H1 (cell line): ENCODE results near the gene NELL1. TPM values are rescaled to one million over a fixed set of nuclear protein-coding genes. Genes with fewer than 3 reads are reported as not detected.

Experiments used
- CTCF ChIA-PET: fragments of 300-600 bp; sonication (Branson Sonifier 250); formaldehyde crosslinking; loops from one replicate; lab custom pipeline; 2021; ENCODE audit not compliant: partially characterized antibody; lab: Charles Lee
- POLR2A ChIA-PET: fragments of 300-600 bp; sonication (Branson Sonifier 250); formaldehyde crosslinking; loops from one replicate; lab custom pipeline; 2021; ENCODE audit warnings: inconsistent platforms; ENCODE audit not compliant: partially characterized antibody; lab: Charles Lee
- DNase-seq, 2 experiments: peaks; one replicate each; pipeline versions ENCODE4 v3.0.0 to v3.0.0-alpha.2; 2010 to 2022; ENCODE audit warnings: low spot score in 2 of 2, low read depth in 1 of 2, mixed read lengths in 1 of 2
- FAIRE-seq: peaks from 2 replicates; lab custom pipeline; 2011; peaks lifted over from hg19 to GRCh38; lab: Jason Lieb, UNC
- H2AFZ ChIP-seq: 2 replicates; pipeline ENCODE4 v1.8.1; 2012; ENCODE audit warnings: low read length, inconsistent platforms
- H2AK5ac ChIP-seq: 2 replicates; pipeline ENCODE4 v1.6.1; 2013; ENCODE audit warnings: low read depth, low read length
- H2BK120ac ChIP-seq: replicated peaks from 2 replicates; pipeline ENCODE3; 2013; ENCODE audit warnings: low read depth, low read length, inconsistent platforms
- H2BK12ac ChIP-seq: 2 replicates; pipeline ENCODE4 v1.6.1; 2013; ENCODE audit warnings: low read depth, low read length
- H2BK15ac ChIP-seq: 2 replicates; pipeline ENCODE4 v1.6.1; 2013; ENCODE audit warnings: low read length
- H2BK20ac ChIP-seq: 2 replicates; pipeline ENCODE4 v1.6.1; 2013; ENCODE audit warnings: low read length
- H2BK5ac ChIP-seq: 2 replicates; pipeline ENCODE4 v1.6.1; 2013; ENCODE audit warnings: low read depth, low read length
- H3K14ac ChIP-seq: 2 replicates; pipeline ENCODE4 v1.6.1; 2013; ENCODE audit warnings: inconsistent platforms; ENCODE audit not compliant: insufficient read length
- H3K18ac ChIP-seq: 2 replicates; pipeline ENCODE4 v1.6.1; 2013; ENCODE audit warnings: low read length; ENCODE audit errors: extremely low read depth
- H3K23ac ChIP-seq: 2 replicates; pipeline ENCODE4 v1.6.1; 2013; ENCODE audit warnings: inconsistent platforms; ENCODE audit not compliant: insufficient read length
- H3K23me2 ChIP-seq: 2 replicates; pipeline ENCODE4 v1.6.1; 2013; ENCODE audit warnings: low read depth, low read length
- H3K27ac ChIP-seq: 2 replicates; pipeline ENCODE4 v1.6.1; 2011; ENCODE audit warnings: low read depth, low read length, inconsistent platforms
- H3K27me3 ChIP-seq, 4 experiments: replicated peaks in 1 of 4; 1 replicate in 1 of 4; 2 replicates in 3 of 4; pipeline versions ENCODE4 v1.6.1 to v1.8.1; 2011 to 2013; ENCODE audit warnings: low read length in 3 of 4, mild to moderate bottlenecking in 3 of 4, inconsistent platforms in 2 of 4, mixed read lengths in 2 of 4, moderate library complexity in 1 of 4; ENCODE audit not compliant: control insufficient read depth in 3 of 4, insufficient read depth in 3 of 4; ENCODE audit errors: extremely low read depth in 1 of 4
- H3K36me3 ChIP-seq, 4 experiments: 2 replicates each; pipeline versions ENCODE4 v1.6.1 to v1.8.1; 2011 to 2013; ENCODE audit warnings: mild to moderate bottlenecking in 4 of 4, low read length in 3 of 4, moderate library complexity in 2 of 4, control low read depth in 1 of 4, inconsistent platforms in 1 of 4; ENCODE audit not compliant: insufficient read depth in 4 of 4, control insufficient read depth in 2 of 4
- H3K4ac ChIP-seq: replicated peaks from 2 replicates; pipeline ENCODE3; 2013; ENCODE audit warnings: low read length, low read depth, mixed read lengths, inconsistent platforms; ENCODE audit not compliant: insufficient read length
- H3K4me1 ChIP-seq, 4 experiments: replicated peaks in 1 of 4; 1 replicate in 1 of 4; 2 replicates in 3 of 4; pipeline versions ENCODE4 v1.6.1 to v1.8.1; 2011 to 2013; ENCODE audit warnings: low read length in 3 of 4, inconsistent platforms in 2 of 4, mixed read lengths in 1 of 4; ENCODE audit not compliant: insufficient read depth in 4 of 4, control insufficient read depth in 3 of 4
- H3K4me2 ChIP-seq, 2 experiments: 2 replicates each; pipeline versions ENCODE4 v1.6.1 to v1.8.1; 2011 to 2013; ENCODE audit warnings: low read depth in 2 of 2, low read length in 2 of 2, control low read depth in 1 of 2, inconsistent platforms in 1 of 2, mild to moderate bottlenecking in 1 of 2; ENCODE audit not compliant: insufficient read depth in 1 of 2
- H3K4me3 ChIP-seq, 4 experiments: fragments of 200-600, 300-600 bp in 1 of 4; sonication (generic), shearing (Covaris generic), sonication (Bioruptor Twin) in 1 of 4; 2 replicates each; pipeline versions ENCODE4 v1.5.1 to v1.8.1; 2011 to 2016; ENCODE audit warnings: low read length in 4 of 4, low read depth in 3 of 4, control low read depth in 2 of 4, inconsistent platforms in 2 of 4, mild to moderate bottlenecking in 2 of 4, mixed read lengths in 1 of 4, moderate library complexity in 1 of 4; ENCODE audit not compliant: insufficient read depth in 2 of 4; ENCODE audit errors: extremely low read depth in 1 of 4
- H3K56ac ChIP-seq: replicated peaks from 2 replicates; pipeline ENCODE3; 2013; ENCODE audit warnings: low read depth, mild to moderate bottlenecking, mixed read lengths, low read length, inconsistent platforms; ENCODE audit not compliant: insufficient read length
- H3K79me1 ChIP-seq: 2 replicates; pipeline ENCODE4 v1.6.1; 2013; ENCODE audit warnings: low read depth, low read length, control low read depth
- H3K79me2 ChIP-seq, 2 experiments: 2 replicates each; pipeline versions ENCODE4 v1.6.1 to v1.8.1; 2012 to 2013; ENCODE audit warnings: low read length in 2 of 2, mild to moderate bottlenecking in 2 of 2, inconsistent platforms in 1 of 2; ENCODE audit not compliant: insufficient read depth in 2 of 2, control insufficient read depth in 1 of 2
- H3K9ac ChIP-seq, 4 experiments: replicated peaks in 1 of 4; 1 replicate in 1 of 4; 2 replicates in 3 of 4; pipeline versions ENCODE4 v1.6.1 to v1.8.1; 2011 to 2013; ENCODE audit warnings: low read depth in 3 of 4, low read length in 3 of 4, control low read depth in 2 of 4, mild to moderate bottlenecking in 2 of 4, moderate library complexity in 2 of 4, inconsistent platforms in 1 of 4; ENCODE audit errors: extremely low read depth in 1 of 4
- H3K9me3 ChIP-seq, 2 experiments: 2 replicates each; pipeline versions ENCODE4 v1.6.1 to v1.8.1; 2012 to 2013; ENCODE audit warnings: mild to moderate bottlenecking in 2 of 2, moderate library complexity in 2 of 2, control low read depth in 1 of 2, inconsistent platforms in 1 of 2, low read depth in 1 of 2, low read length in 1 of 2, mixed read lengths in 1 of 2; ENCODE audit not compliant: insufficient read depth in 2 of 2
- H4K20me1 ChIP-seq, 2 experiments: replicated peaks in 1 of 2; 2 replicates each; pipeline versions ENCODE3 to v1.8.1; 2011 to 2013; ENCODE audit warnings: inconsistent platforms in 2 of 2, low read length in 2 of 2, mild to moderate bottlenecking in 1 of 2; ENCODE audit not compliant: insufficient read depth in 2 of 2, control insufficient read depth in 1 of 2
- H4K5ac ChIP-seq: 2 replicates; pipeline ENCODE4 v1.6.1; 2013; ENCODE audit warnings: low read length, low read depth, mixed read lengths, inconsistent platforms; ENCODE audit not compliant: insufficient read length
- H4K8ac ChIP-seq: 2 replicates; pipeline ENCODE4 v1.8.0; 2013; ENCODE audit warnings: mild to moderate bottlenecking, moderate library complexity, low read length, inconsistent platforms; ENCODE audit not compliant: insufficient read depth; ENCODE audit errors: extremely low read depth
- H4K91ac ChIP-seq: replicated peaks from 2 replicates; pipeline ENCODE3; 2013; ENCODE audit warnings: low read length, mixed read lengths, inconsistent platforms; ENCODE audit not compliant: insufficient read length
- ATF2 ChIP-seq: IDR thresholded peaks from 2 replicates; pipeline ENCODE4 v1.6.1; 2012; ENCODE audit warnings: low read length, inconsistent platforms
- HDAC6 ChIP-seq: IDR thresholded peaks from one replicate; pipeline ENCODE4 v1.7.1; 2012; ENCODE audit warnings: low read depth, mild to moderate bottlenecking, inconsistent platforms, low read length, moderate library complexity
- WGBS, 2 experiments: shearing (Covaris generic) in 1 of 2; methylation state at CpG; one replicate each; pipeline versions ENCODE4 v1.1.6 to v1.1.7; 2013 to 2015; ENCODE audit warnings: low lambda C conversion rate in 2 of 2, mixed read lengths in 2 of 2, inconsistent platforms in 1 of 2, low coverage in 1 of 2, missing lambda C conversion rate in 1 of 2; ENCODE audit not compliant: insufficient replicate concordance in 2 of 2, insufficient coverage in 1 of 2, insufficient read length in 1 of 2; ENCODE audit errors: extremely low coverage in 1 of 2, missing lambda C conversion rate in 1 of 2; 5-methylcytosine and 5-hydroxymethylcytosine counted together
- polyA plus RNA-seq, 7 experiments: library from polyadenylated mRNA; depleted of rRNA in 3 of 7; stranded (reverse) in 5 of 7; unstranded in 2 of 7; fragments of >200 nt in 5 of 7; fragments of 200-250 nt in 2 of 7; gene quantifications; 1 replicate in 5 of 7; 2 replicates in 1 of 7; 4 replicates in 1 of 7; pipeline versions ENCODE4 v1.2.1 to v1.2.3, GENCODE V29; 2011 to 2013; ENCODE audit warnings: missing spikeins in 2 of 7, mixed read lengths in 2 of 7
- total RNA-seq: library from RNA; stranded (reverse); fragmentation: NEBNext Ultra II Directional; extraction: Animal tissue kit (Norgen Biotek cat#: 25700); gene quantifications from 2 replicates; pipeline ENCODE4 v1.2.1, GENCODE V29; 2021
- TF ChIP-seq, protein P1 (sequence below): IDR thresholded peaks from 2 replicates; pipeline ENCODE4 v1.6.1; 2012; ENCODE audit warnings: inconsistent platforms

NELL1 gene
- total and polyA plus RNA-seq, 2 of the 8 experiments (the other 6 are each of a cell fraction or from before 2014, with no cell fraction given), result 0.21 TPM; not detected in 1

GRCh38 chr11:21053466-21053865, 384.1 kb downstream of the NELL1 start:
- H3K14ac ChIP-seq, result no peak overlapping the region
- no peak overlapping the region for H3K9ac ChIP-seq
- H3K79me2 ChIP-seq, result no peaks in the 10 kb centered on the region
- FAIRE-seq, result no peak
- H2AK5ac ChIP-seq, result no peak overlapping the region
- no peak overlapping the region for H2BK20ac ChIP-seq
- no peak overlapping the region for H4K8ac ChIP-seq
- H4K91ac ChIP-seq, result no peak overlapping the region
- H3K36me3 ChIP-seq, result no peaks in the 10 kb centered on the region
- no peak overlapping the region for H2BK15ac ChIP-seq
- H2AFZ ChIP-seq, result no peak overlapping the region
- H3K79me1 ChIP-seq, result no peaks in the 10 kb centered on the region
- H2BK120ac ChIP-seq, result no peak overlapping the region
- no peak overlapping the region for H3K23ac ChIP-seq
- CTCF ChIA-PET, result no interaction called here
- no peaks in the 10 kb centered on the region for H3K9me3 ChIP-seq
- no peak overlapping the region for H3K4ac ChIP-seq
- H3K27me3 ChIP-seq, result no peaks in the 10 kb centered on the region
- WGBS, 2 experiments, result 91% methylated on average over 1 of the region's 1 CpG; no CpG with 5 or more reads in 1 of the 2 experiments
- H3K18ac ChIP-seq, result no peak overlapping the region
- no peaks in the 10 kb centered on the region for H3K23me2 ChIP-seq
- H3K4me1 ChIP-seq, result 0 out of 7 replicates have a peak, but pooled peaks cover 0 to 4% (median under 1%) of the 10 kb centered on the region in 4 experiments
- H2BK12ac ChIP-seq, result no peak overlapping the region
- H3K4me3 ChIP-seq, result no peak overlapping the region
- no peak overlapping the region for H3K56ac ChIP-seq
- DNase-seq, result no peak
- no peaks in the 10 kb centered on the region for H4K20me1 ChIP-seq
- no peak overlapping the region for H4K5ac ChIP-seq
- H3K27ac ChIP-seq, result no peak overlapping the region
- TF ChIP-seq HDAC6 (no peak), ATF2 (no peak)
- TF ChIP-seq, protein P1, sequence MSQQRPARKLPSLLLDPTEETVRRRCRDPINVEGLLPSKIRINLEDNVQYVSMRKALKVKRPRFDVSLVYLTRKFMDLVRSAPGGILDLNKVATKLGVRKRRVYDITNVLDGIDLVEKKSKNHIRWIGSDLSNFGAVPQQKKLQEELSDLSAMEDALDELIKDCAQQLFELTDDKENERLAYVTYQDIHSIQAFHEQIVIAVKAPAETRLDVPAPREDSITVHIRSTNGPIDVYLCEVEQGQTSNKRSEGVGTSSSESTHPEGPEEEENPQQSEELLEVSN, result no peak
- no peak overlapping the region for H2BK5ac ChIP-seq
- no peak overlapping the region for H3K4me2 ChIP-seq
- POLR2A ChIA-PET, result no interaction called here
